GM12878 (cell line): ENCODE results near the gene RNASE2. TPM values are rescaled to one million over a fixed set of nuclear protein-coding genes. Genes with fewer than 3 reads are reported as not detected.

Experiments used
- ATAC-seq: fragments of 200-7000 bp; cut with Tn5 transposase; 3 replicates; pipeline ENCODE4 v1.9.1; 2020; ENCODE audit warnings: mild to moderate bottlenecking, moderate library complexity
- BruUV-seq: library from RNA; stranded (reverse); fragments of 400-500 nt; replicated peaks from 2 replicates; lab custom pipeline; 2021; lab: Mats Ljungman, UMichigan
- CTCF ChIA-PET: fragments of 300-600 bp; sonication (Branson Sonifier 250); formaldehyde crosslinking; extraction: SDS; loops from one replicate; lab custom pipeline; 2021; ENCODE audit warnings: inconsistent platforms; lab: Yijun Ruan, JAX
- POLR2A ChIA-PET: fragments of 350-600 bp; formaldehyde crosslinking; extraction: SDS; loops from one replicate; lab custom pipeline; 2021; ENCODE audit warnings: inconsistent platforms; lab: Charles Lee
- RAD21 ChIA-PET: fragments of 300-600 bp; sonication (Branson Sonifier 250); formaldehyde crosslinking; loops from one replicate; lab custom pipeline; 2023; ENCODE audit warnings: antibody characterized with exemption; ENCODE audit not compliant: unreplicated experiment; lab: Charles Lee
- SMC1A ChIA-PET: fragments of 300-600 bp; sonication (Branson Sonifier 250); formaldehyde crosslinking; loops from one replicate; lab custom pipeline; 2023; ENCODE audit not compliant: unreplicated experiment, uncharacterized antibody; lab: Charles Lee
- DNase-seq: peaks from one replicate; pipeline ENCODE4 v3.0.0-alpha.2; 2011; ENCODE audit warnings: low read depth, low spot score
- FAIRE-seq: peaks from 3 replicates; lab custom pipeline; 2011; peaks lifted over from hg19 to GRCh38; lab: Jason Lieb, UNC
- H2AFZ ChIP-seq: 2 replicates; pipeline ENCODE4 v1.6.0; 2011; ENCODE audit warnings: low read depth, low read length, control low read depth; ENCODE audit not compliant: control insufficient read depth
- H3K27ac ChIP-seq: 2 replicates; pipeline ENCODE4 v1.5.1; 2011; ENCODE audit warnings: control low read depth; ENCODE audit not compliant: control insufficient read depth, insufficient read depth
- H3K27me3 ChIP-seq, 2 experiments: replicated peaks in 1 of 2; 2 replicates each; pipeline versions ENCODE4 v1.6.0 to v1.6.1; 2011; ENCODE audit warnings: low read length in 1 of 2; ENCODE audit not compliant: control insufficient read depth in 2 of 2, insufficient read depth in 2 of 2
- H3K36me3 ChIP-seq, 2 experiments: 2 replicates each; pipeline ENCODE4 v1.5.1; 2011; ENCODE audit warnings: low read length in 1 of 2; ENCODE audit not compliant: control insufficient read depth in 2 of 2, insufficient read depth in 2 of 2
- H3K4me1 ChIP-seq: 2 replicates; pipeline ENCODE4 v1.6.1; 2011; ENCODE audit warnings: mild to moderate bottlenecking, low read length, moderate library complexity, mixed read lengths; ENCODE audit not compliant: control insufficient read depth, insufficient read depth
- H3K4me2 ChIP-seq: 2 replicates; pipeline ENCODE4 v1.6.0; 2011; ENCODE audit warnings: control low read depth; ENCODE audit not compliant: control insufficient read depth, insufficient read depth
- H3K4me3 ChIP-seq: fragments of 200-600 bp; sonication (generic); 2 replicates; pipeline ENCODE4 v1.5.1; 2016
- H3K79me2 ChIP-seq: 2 replicates; pipeline ENCODE4 v1.6.0; 2011; ENCODE audit warnings: low read length; ENCODE audit not compliant: control insufficient read depth, insufficient read depth
- H3K9ac ChIP-seq: 2 replicates; pipeline ENCODE4 v1.8.0; 2011; ENCODE audit warnings: low read length, control low read depth, mixed read lengths; ENCODE audit not compliant: control insufficient read depth, insufficient read depth
- H3K9me3 ChIP-seq: replicated peaks from 3 replicates; pipeline ENCODE4 v1.5.1; 2011; ENCODE audit warnings: mild to moderate bottlenecking, low read length; ENCODE audit not compliant: control insufficient read depth, insufficient read depth
- H4K20me1 ChIP-seq: 2 replicates; pipeline ENCODE4 v1.6.0; 2011; ENCODE audit not compliant: control insufficient read depth, insufficient read depth
- BHLHE40 ChIP-seq, 2 experiments: fragments of 450-650 bp in 1 of 2; IDR thresholded peaks; 2 replicates each; pipeline ENCODE4 v1.6.1; 2011 to 2017; ENCODE audit warnings: low read depth in 2 of 2, borderline replicate concordance in 1 of 2, improper control_type of control experiment in 1 of 2, low read length in 1 of 2, mild to moderate bottlenecking in 1 of 2
- CEBPB ChIP-seq, 2 experiments: fragments of 150-350 bp in 1 of 2; IDR thresholded peaks; 2 replicates each; pipeline ENCODE4 v1.6.1; 2012 to 2014; ENCODE audit warnings: low read depth in 2 of 2, low read length in 2 of 2, borderline replicate concordance in 1 of 2, inconsistent platforms in 1 of 2
- CHD2 ChIP-seq: IDR thresholded peaks from 2 replicates; pipeline ENCODE4 v1.6.1; 2011; ENCODE audit warnings: low read depth, low read length, improper control_type of control experiment, borderline replicate concordance
- EZH2 ChIP-seq: IDR thresholded peaks from 2 replicates; pipeline ENCODE4 v1.6.1; 2012; ENCODE audit warnings: low read depth, mild to moderate bottlenecking, control low read depth, inconsistent platforms, low read length, borderline replicate concordance; ENCODE audit not compliant: control insufficient read depth
- FOS ChIP-seq: IDR thresholded peaks from 3 replicates; pipeline ENCODE4 v1.6.1; 2011; ENCODE audit warnings: borderline replicate concordance; ENCODE audit not compliant: insufficient read length; ENCODE audit errors: extremely low read depth
- IRF4 ChIP-seq: IDR thresholded peaks from 2 replicates; pipeline ENCODE4 v1.6.1; 2011; ENCODE audit warnings: low read depth, low read length
- NFYB ChIP-seq: IDR thresholded peaks from 2 replicates; pipeline ENCODE4 v1.6.1; 2011; ENCODE audit warnings: low read depth, mild to moderate bottlenecking, low read length, improper control_type of control experiment, moderate library complexity; ENCODE audit not compliant: insufficient read depth
- NR2F1 ChIP-seq: fragments of 450-650 bp; conservative IDR thresholded peaks from 2 replicates; pipeline ENCODE4 v1.6.1; 2017; ENCODE audit warnings: mild to moderate bottlenecking
- RFX5 ChIP-seq: IDR thresholded peaks from 2 replicates; pipeline ENCODE4 v1.6.1; 2011; ENCODE audit warnings: low read depth, low read length, improper control_type of control experiment
- SUZ12 ChIP-seq: fragments of 200-600 bp; sonication (generic); IDR thresholded peaks from one replicate; pipeline ENCODE4 v1.6.1; 2018; ENCODE audit warnings: antibody characterized with exemption, mild to moderate bottlenecking; ENCODE audit not compliant: unreplicated experiment
- YBX1 ChIP-seq: fragments of 450-650 bp; IDR thresholded peaks from 2 replicates; pipeline ENCODE4 v1.6.1; 2016; ENCODE audit warnings: antibody characterized with exemption
- ZZZ3 ChIP-seq: IDR thresholded peaks from 2 replicates; pipeline ENCODE4 v1.6.1; 2011; ENCODE audit warnings: low read depth; ENCODE audit not compliant: control insufficient read depth, insufficient read length
- WGBS: methylation state at CpG from one replicate; pipeline ENCODE4 v1.1.6; 2016; ENCODE audit warnings: low lambda C conversion rate; ENCODE audit not compliant: insufficient replicate concordance, insufficient coverage; ENCODE audit errors: missing lambda C conversion rate; 5-methylcytosine and 5-hydroxymethylcytosine counted together
- in situ Hi-C: fragments of 300-500 bp; cut with MboI; formaldehyde crosslinking; loops from 9 replicates; pipeline ENCODE4 v1.14.3; 2018; ENCODE audit warnings: mixed read lengths
- intact Hi-C: fragments of 100-400 bp; cut with micrococcal nuclease; formaldehyde crosslinking; loops from one replicate; pipeline ENCODE4 v1.14.2; 2022; ENCODE audit not compliant: unreplicated experiment
- polyA plus RNA-seq, 11 experiments: library from polyadenylated mRNA; depleted of rRNA in 4 of 11; unstranded in 6 of 11; stranded (reverse) in 5 of 11; fragments of >200 nt; fragmentation: Nextera tagmentation in 4 of 11; fragmentation: Illumina TruSeq in 1 of 11; extraction: Ambion mirVana in 4 of 11; extraction: Trizol in 1 of 11; gene quantifications; 1 replicate in 1 of 11; 2 replicates in 10 of 11; pipeline versions ENCODE4 v1.2.1 to v1.2.3, GENCODE V29; 2011 to 2016; ENCODE audit warnings: inconsistent platforms in 2 of 11, missing spikeins in 2 of 11, low read depth in 1 of 11
- total RNA-seq, 4 experiments: library from RNA; depleted of rRNA in 3 of 4; stranded (reverse); fragments of >200 nt in 3 of 4; fragmentation: Illumina TruSeq in 1 of 4; extraction: Trizol in 1 of 4; gene quantifications; 2 replicates each; pipeline versions ENCODE4 v1.2.1 to v1.2.3, GENCODE V29; 2013 to 2021
- TF ChIP-seq, protein P1 (sequence below): IDR thresholded peaks from 2 replicates; pipeline ENCODE4 v1.6.1; 2012; ENCODE audit warnings: mild to moderate bottlenecking, low read depth, low read length
- TF ChIP-seq, protein P2 (sequence below): IDR thresholded peaks from 2 replicates; pipeline ENCODE4 v1.6.1; 2011; ENCODE audit warnings: mild to moderate bottlenecking, low read depth, low read length, moderate library complexity; ENCODE audit not compliant: insufficient replicate concordance
- TF ChIP-seq, protein P3 (sequence below): IDR thresholded peaks from 2 replicates; pipeline ENCODE4 v1.6.1; 2011; ENCODE audit warnings: low read depth, low read length, improper control_type of control experiment, borderline replicate concordance

The RNASE2 gene
- total and polyA plus RNA-seq, 10 of the 15 experiments (the other 5 are each of a cell fraction or from before 2014, with no cell fraction given): not detected

DNA sequence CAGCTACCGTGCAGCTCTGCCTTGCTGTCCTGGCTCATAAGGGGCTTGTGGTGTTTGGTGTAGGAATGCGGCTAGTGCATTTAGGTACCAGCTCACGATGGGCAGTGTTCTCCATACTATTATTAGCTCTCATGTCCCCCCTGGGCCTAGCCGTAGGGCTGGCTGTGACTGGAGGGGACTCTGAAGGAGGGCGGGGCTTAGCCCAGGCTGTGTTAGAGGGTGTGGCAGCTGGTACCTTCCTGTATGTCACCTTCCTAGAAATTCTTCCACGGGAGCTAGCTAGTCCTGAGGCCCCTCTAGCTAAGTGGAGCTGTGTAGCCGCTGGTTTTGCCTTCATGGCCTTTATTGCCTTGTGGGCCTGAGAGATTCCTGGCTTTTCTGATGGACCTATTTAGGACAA lies 45.9 kb downstream of the RNASE2 start (continued):
- TF ChIP-seq, protein P1, sequence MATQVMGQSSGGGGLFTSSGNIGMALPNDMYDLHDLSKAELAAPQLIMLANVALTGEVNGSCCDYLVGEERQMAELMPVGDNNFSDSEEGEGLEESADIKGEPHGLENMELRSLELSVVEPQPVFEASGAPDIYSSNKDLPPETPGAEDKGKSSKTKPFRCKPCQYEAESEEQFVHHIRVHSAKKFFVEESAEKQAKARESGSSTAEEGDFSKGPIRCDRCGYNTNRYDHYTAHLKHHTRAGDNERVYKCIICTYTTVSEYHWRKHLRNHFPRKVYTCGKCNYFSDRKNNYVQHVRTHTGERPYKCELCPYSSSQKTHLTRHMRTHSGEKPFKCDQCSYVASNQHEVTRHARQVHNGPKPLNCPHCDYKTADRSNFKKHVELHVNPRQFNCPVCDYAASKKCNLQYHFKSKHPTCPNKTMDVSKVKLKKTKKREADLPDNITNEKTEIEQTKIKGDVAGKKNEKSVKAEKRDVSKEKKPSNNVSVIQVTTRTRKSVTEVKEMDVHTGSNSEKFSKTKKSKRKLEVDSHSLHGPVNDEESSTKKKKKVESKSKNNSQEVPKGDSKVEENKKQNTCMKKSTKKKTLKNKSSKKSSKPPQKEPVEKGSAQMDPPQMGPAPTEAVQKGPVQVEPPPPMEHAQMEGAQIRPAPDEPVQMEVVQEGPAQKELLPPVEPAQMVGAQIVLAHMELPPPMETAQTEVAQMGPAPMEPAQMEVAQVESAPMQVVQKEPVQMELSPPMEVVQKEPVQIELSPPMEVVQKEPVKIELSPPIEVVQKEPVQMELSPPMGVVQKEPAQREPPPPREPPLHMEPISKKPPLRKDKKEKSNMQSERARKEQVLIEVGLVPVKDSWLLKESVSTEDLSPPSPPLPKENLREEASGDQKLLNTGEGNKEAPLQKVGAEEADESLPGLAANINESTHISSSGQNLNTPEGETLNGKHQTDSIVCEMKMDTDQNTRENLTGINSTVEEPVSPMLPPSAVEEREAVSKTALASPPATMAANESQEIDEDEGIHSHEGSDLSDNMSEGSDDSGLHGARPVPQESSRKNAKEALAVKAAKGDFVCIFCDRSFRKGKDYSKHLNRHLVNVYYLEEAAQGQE: no peak
- no peak for TF ChIP-seq RFX5
- no peak for TF ChIP-seq ZZZ3

DNA sequence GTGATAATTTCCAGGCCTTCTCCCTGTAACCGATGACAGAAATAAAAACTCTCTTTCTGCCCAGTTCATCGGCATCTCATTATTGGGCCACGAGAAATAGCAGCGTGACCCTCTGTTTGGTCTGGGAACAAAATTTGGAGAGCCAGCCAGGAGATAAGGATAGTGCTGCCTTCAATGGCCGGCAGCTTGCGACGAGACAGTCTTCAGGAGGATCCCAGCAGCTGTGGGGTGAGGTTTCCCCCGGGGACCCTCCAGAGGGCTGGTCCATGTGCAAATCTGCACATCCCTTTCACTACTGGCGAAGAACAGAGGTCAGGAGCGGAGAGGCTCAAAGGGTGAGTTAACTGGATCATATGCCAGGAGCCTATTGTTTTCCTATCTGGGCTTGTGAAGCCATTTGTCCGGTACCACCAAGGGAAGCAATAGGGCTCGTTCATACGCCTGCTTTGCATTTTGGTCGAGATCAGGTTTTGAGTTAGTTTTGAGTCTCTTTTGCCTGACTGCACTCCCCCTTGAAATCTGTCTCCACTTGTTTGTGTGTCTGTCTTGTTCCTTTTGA lies 48.6 kb downstream of the RNASE2 start:
- RAD21 ChIA-PET: interaction anchor here (3.3 kb wide), 1 partner anchor 11 kb away, joined by 11 read pairs; no protein-coding TSS in a partner anchor
- WGBS: 74% methylated on average over 14 of the region's 14 CpGs
- BruUV-seq: no TSS peak

More for the DNA sequence above, 48.6 kb downstream of the RNASE2 start:
- FAIRE-seq (no peak), DNase-seq (no peak), ATAC-seq (no peak)
- SMC1A ChIA-PET: no interaction called here
- CTCF ChIA-PET: interaction anchor here (1.5 to 5.3 kb wide), 4 partner anchors 8 to 101 kb away, joined by 3 to 62 read pairs (median 11); no protein-coding TSS in a partner anchor
- H3K4me1 ChIP-seq: no peaks in the 10 kb centered on the region
- H3K79me2 ChIP-seq: no peaks in the 10 kb centered on the region
- in situ Hi-C loops (no loop called here), intact Hi-C loops (no loop called here)
- no peak overlapping the region for H3K4me3 ChIP-seq
- no peak overlapping the region for H3K9ac ChIP-seq
- no peak overlapping the region for H3K4me2 ChIP-seq
- POLR2A ChIA-PET: no interaction called here
- no peaks in the 10 kb centered on the region; a peak in 1 of 4 replicates for H3K36me3 ChIP-seq
- H3K9me3 ChIP-seq: no peaks in the 10 kb centered on the region
- no peaks in the 10 kb centered on the region for H3K27me3 ChIP-seq
- H4K20me1 ChIP-seq: no peaks in the 10 kb centered on the region
- no peak for TF ChIP-seq CEBPB (IDR thresholded peaks at IDR 0.05; ENCODE audit: borderline replicate concordance in 1 of 2, low read depth in 2 of 2, low read length in 2 of 2)
- no peak for TF ChIP-seq FOS
- TF ChIP-seq EZH2: no peak
- no peak for TF ChIP-seq NR2F1
- TF ChIP-seq NFYB: no peak
- no peak for TF ChIP-seq SUZ12
- no peak for TF ChIP-seq BHLHE40 (IDR thresholded peaks at IDR 0.05; ENCODE audit: borderline replicate concordance in 1 of 2, low read depth in 2 of 2, low read length in 1 of 2)
- TF ChIP-seq YBX1: no peak
- TF ChIP-seq, protein P2, sequence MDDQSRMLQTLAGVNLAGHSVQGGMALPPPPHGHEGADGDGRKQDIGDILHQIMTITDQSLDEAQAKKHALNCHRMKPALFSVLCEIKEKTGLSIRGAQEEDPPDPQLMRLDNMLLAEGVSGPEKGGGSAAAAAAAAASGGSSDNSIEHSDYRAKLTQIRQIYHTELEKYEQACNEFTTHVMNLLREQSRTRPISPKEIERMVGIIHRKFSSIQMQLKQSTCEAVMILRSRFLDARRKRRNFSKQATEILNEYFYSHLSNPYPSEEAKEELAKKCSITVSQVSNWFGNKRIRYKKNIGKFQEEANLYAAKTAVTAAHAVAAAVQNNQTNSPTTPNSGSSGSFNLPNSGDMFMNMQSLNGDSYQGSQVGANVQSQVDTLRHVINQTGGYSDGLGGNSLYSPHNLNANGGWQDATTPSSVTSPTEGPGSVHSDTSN: no peak
- no peak for TF ChIP-seq IRF4
- TF ChIP-seq, protein P3, sequence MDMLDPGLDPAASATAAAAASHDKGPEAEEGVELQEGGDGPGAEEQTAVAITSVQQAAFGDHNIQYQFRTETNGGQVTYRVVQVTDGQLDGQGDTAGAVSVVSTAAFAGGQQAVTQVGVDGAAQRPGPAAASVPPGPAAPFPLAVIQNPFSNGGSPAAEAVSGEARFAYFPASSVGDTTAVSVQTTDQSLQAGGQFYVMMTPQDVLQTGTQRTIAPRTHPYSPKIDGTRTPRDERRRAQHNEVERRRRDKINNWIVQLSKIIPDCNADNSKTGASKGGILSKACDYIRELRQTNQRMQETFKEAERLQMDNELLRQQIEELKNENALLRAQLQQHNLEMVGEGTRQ: no peak
- TF ChIP-seq CHD2: no peak
- TF ChIP-seq, all 136 proteins: peak for 0
- Histone ChIP-seq H3K27ac (no peak overlapping the region), H2AFZ (no peak overlapping the region)
